Measurements from ENCODE around the gene EFCAB8.

DNA sequence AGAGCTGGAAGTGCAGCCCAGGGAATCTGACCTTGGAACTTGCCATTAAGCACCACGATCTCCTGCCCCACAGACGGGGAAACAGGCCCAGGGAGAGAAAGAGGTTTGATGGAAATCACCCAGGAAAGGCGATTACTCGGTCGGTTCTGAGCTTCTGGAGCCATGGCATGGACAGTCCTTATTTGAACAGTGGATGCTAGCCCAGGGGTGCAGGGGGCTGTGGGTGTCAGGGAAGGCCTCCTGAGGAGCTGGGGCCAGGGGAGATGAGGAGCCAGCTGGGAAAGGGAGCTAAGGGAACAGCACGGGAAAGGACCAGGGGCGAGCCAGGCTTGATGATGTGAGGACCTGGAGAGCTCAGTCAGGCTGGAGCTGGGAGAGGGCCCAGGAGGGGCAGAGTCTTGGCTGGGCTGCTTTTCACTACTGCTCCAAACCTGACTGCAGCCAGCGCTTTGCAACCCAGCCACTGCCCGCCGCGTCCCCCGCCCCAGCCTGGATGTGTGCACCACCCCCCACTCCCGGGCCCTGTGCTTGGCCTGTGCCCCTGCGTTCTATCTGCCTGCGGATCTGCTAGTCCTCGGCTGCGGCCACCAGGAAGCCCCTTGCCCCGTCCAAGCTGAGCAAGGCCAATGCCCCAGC, 127.7 kb downstream of the EFCAB8 start:
- TF ChIP-seq, protein P1, sequence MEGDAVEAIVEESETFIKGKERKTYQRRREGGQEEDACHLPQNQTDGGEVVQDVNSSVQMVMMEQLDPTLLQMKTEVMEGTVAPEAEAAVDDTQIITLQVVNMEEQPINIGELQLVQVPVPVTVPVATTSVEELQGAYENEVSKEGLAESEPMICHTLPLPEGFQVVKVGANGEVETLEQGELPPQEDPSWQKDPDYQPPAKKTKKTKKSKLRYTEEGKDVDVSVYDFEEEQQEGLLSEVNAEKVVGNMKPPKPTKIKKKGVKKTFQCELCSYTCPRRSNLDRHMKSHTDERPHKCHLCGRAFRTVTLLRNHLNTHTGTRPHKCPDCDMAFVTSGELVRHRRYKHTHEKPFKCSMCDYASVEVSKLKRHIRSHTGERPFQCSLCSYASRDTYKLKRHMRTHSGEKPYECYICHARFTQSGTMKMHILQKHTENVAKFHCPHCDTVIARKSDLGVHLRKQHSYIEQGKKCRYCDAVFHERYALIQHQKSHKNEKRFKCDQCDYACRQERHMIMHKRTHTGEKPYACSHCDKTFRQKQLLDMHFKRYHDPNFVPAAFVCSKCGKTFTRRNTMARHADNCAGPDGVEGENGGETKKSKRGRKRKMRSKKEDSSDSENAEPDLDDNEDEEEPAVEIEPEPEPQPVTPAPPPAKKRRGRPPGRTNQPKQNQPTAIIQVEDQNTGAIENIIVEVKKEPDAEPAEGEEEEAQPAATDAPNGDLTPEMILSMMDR (IDR thresholded peaks at IDR 0.05; ENCODE audit: low read length): no peak
- TF ChIP-seq EZH2 (IDR thresholded peaks at IDR 0.05; ENCODE audit: borderline replicate concordance, low read length): no peak
